8988T (cell line): Measurements from ENCODE around the gene TREM1.

Source experiments
- DNase-seq: peaks from one replicate; pipeline ENCODE4 v3.0.0; 2011

TREM1 gene

GRCh38 chr6:41294214-41294872 is 7.9 kb upstream of the TREM1 start:
- no peak for DNase-seq

GRCh38 chr6:41291717-41292116 is 5.2 kb upstream of the TREM1 start:
- no peak for DNase-seq

- no peak for DNase-seq
Measured at GRCh38 chr6:41289815-41290214, 3.3 kb upstream of the TREM1 start.

- no peak for DNase-seq
Measured at GRCh38 chr6:41288754-41289129, 2.3 kb upstream of the TREM1 start.

- no peak for DNase-seq
Measured at GRCh38 chr6:41288030-41288753, 1.7 kb upstream of the TREM1 start.

- no peak for DNase-seq
Measured at GRCh38 chr6:41284726-41285125, 1.8 kb downstream of the TREM1 start.

- no peak for DNase-seq
Measured at GRCh38 chr6:41283600-41283999, 2.9 kb downstream of the TREM1 start.

GRCh38 chr6:41280381-41281057 is 6.0 kb downstream of the TREM1 start:
- no peak for DNase-seq

- peak; percentile 43 for DNase-seq
Measured at GRCh38 chr6:41278699-41279405, 7.6 kb downstream of the TREM1 start.

GRCh38 chr6:41277605-41278004 is 8.9 kb downstream of the TREM1 start:
- no peak for DNase-seq

GRCh38 chr6:41275489-41275888 is 11.0 kb downstream of the TREM1 start:
- DNase-seq: no peak

- no peak for DNase-seq
Measured at GRCh38 chr6:41274256-41274655, 12.2 kb downstream of the TREM1 start.

GRCh38 chr6:41273714-41274113 is 12.8 kb downstream of the TREM1 start:
- DNase-seq: no peak

GRCh38 chr6:41272591-41273240 is 13.8 kb downstream of the TREM1 start:
- DNase-seq: no peak

- DNase-seq: no peak
Measured at GRCh38 chr6:41271901-41272395, 14.5 kb downstream of the TREM1 start.

- no peak for DNase-seq
Measured at GRCh38 chr6:41269716-41270115, 16.8 kb downstream of the TREM1 start.

GRCh38 chr6:41269166-41269565 is 17.3 kb downstream of the TREM1 start:
- DNase-seq: no peak

GRCh38 chr6:41268478-41268877 is 18.0 kb downstream of the TREM1 start:
- DNase-seq: no peak

- DNase-seq: no peak
Measured at GRCh38 chr6:41266541-41266940, 19.9 kb downstream of the TREM1 start.

- no peak for DNase-seq
Measured at GRCh38 chr6:41263267-41263666, 23.2 kb downstream of the TREM1 start.

GRCh38 chr6:41262401-41262800 is 24.1 kb downstream of the TREM1 start:
- no peak for DNase-seq

- DNase-seq: no peak
Measured at GRCh38 chr6:41258196-41258493, 28.3 kb downstream of the TREM1 start.
